ENCODE data around the gene TOR2A. TPM values are rescaled to one million over a fixed set of nuclear protein-coding genes. Genes with fewer than 3 reads are reported as not detected.

The TOR2A gene
- total and polyA plus RNA-seq, 2 donors from 2014 or later: 12.7 to 14.5 TPM

DNA sequence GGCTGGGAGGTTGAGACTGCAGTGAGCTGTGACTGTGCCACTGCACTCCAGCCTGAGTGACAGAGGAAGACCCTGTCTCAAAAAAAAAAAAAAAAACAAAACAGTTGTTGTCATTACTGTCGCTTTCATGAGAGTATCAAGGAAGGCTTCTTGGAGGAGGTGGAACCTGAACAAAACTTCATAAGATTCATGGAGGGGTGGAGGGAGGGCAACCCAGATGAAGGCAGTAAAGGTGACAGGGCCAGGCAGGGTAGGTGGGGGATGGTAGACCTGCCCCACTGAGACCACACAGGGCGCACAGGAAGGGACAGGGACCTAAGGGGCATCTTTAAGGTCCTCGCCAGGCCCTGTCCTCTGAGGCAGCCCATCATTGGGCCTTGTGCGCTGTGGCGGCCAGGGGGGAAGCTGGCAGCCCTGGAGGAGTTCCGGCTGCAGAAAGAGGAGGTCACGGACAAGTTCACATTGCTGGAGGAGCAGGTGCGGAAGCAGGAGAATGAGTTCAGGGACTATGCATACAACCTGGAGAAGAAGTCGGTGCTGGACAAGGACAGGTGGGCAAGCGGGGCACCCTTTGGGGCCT lies 24.8 kb downstream of the TOR2A start:
- Histone ChIP-seq H3K4me3 (ENCODE audit: low read length in 3 of 3) (no peak overlapping the region), H3K27ac (ENCODE audit: low read depth in 2 of 2, low read length in 2 of 2) (no peak overlapping the region), H3K4me1 (ENCODE audit: control insufficient read depth in 2 of 3, insufficient read depth in 2 of 3, low read depth in 1 of 3, low read length in 3 of 3) (peaks cover 0 to 6% (median 0%) of the 10 kb centered on the region in 3 donors), H3K27me3 (ENCODE audit: control insufficient read depth, insufficient read depth, low read length) (no peaks in the 10 kb centered on the region), H3K9me3 (ENCODE audit: control insufficient read depth in 2 of 3, insufficient read depth in 1 of 3, low read length in 3 of 3) (no peaks in the 10 kb centered on the region), H3K36me3 (ENCODE audit: control insufficient read depth in 2 of 3, insufficient read depth in 3 of 3, low read length in 3 of 3) (no peaks in the 10 kb centered on the region), H3K9ac (ENCODE audit: low read length in 3 of 3) (no peak overlapping the region)
- no peak for FAIRE-seq
- peak in 3 of 5 donors; percentile 25 to 48 (median 43) for DNase-seq
- intact Hi-C loops (cut with DNase I): no loop called here
- TF ChIP-seq, protein P1, sequence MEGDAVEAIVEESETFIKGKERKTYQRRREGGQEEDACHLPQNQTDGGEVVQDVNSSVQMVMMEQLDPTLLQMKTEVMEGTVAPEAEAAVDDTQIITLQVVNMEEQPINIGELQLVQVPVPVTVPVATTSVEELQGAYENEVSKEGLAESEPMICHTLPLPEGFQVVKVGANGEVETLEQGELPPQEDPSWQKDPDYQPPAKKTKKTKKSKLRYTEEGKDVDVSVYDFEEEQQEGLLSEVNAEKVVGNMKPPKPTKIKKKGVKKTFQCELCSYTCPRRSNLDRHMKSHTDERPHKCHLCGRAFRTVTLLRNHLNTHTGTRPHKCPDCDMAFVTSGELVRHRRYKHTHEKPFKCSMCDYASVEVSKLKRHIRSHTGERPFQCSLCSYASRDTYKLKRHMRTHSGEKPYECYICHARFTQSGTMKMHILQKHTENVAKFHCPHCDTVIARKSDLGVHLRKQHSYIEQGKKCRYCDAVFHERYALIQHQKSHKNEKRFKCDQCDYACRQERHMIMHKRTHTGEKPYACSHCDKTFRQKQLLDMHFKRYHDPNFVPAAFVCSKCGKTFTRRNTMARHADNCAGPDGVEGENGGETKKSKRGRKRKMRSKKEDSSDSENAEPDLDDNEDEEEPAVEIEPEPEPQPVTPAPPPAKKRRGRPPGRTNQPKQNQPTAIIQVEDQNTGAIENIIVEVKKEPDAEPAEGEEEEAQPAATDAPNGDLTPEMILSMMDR (IDR thresholded peaks at IDR 0.05; ENCODE audit: borderline replicate concordance, extremely low read depth, insufficient read depth): no peak

DNA sequence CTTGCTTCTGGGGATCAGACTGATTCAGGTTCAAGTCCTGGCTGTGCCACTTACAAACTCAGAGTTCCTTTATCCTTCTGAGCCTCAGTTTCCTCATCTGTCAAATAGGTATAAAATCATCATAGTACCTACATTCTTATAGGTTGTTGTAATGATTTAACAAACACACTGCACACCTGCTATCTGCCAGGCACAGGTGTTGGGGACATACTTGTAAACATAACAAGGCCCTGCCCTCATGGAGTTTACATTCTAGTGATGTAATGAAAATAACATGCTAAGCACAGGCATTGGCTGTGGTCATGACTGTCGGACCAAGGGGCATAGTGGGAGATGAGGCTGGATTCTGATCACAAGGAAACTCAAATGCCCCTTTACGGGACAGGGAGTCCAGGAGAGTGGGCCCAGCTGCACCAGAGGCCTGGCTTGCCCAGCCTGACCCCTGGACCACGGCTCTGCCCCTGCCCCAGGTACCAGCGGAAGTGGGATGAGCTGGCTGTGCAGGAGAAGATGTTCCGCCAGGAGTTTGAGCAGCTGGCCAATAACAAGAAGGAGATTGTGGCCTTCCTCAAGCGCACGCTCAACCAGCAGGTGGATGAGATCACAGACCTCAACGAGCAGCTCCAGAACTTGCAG lies 26.0 kb downstream of the TOR2A start:
- H3K27ac ChIP-seq (ENCODE audit: low read depth in 2 of 2, low read length in 2 of 2): no peak overlapping the region
- no peaks in the 10 kb centered on the region for H3K36me3 ChIP-seq (ENCODE audit: control insufficient read depth in 2 of 3, insufficient read depth in 3 of 3, low read length in 3 of 3)
- no peaks in the 10 kb centered on the region for H3K9me3 ChIP-seq (ENCODE audit: control insufficient read depth in 2 of 3, insufficient read depth in 1 of 3, low read length in 3 of 3)
- H3K9ac ChIP-seq (ENCODE audit: low read length in 3 of 3): no peak overlapping the region
- peaks cover 0 to under 1% (median 0%) of the 10 kb centered on the region in 3 donors for H3K4me1 ChIP-seq (ENCODE audit: control insufficient read depth in 2 of 3, insufficient read depth in 2 of 3, low read depth in 1 of 3, low read length in 3 of 3)
- DNase-seq (no peak), FAIRE-seq (no peak)
- TF ChIP-seq, protein P1 (IDR thresholded peaks at IDR 0.05; ENCODE audit: borderline replicate concordance, extremely low read depth, insufficient read depth): no peak
- no peaks in the 10 kb centered on the region for H3K27me3 ChIP-seq (ENCODE audit: control insufficient read depth, insufficient read depth, low read length)
- H3K4me3 ChIP-seq (ENCODE audit: low read length in 3 of 3): no peak overlapping the region
- intact Hi-C loops (cut with DNase I): no loop called here

DNA sequence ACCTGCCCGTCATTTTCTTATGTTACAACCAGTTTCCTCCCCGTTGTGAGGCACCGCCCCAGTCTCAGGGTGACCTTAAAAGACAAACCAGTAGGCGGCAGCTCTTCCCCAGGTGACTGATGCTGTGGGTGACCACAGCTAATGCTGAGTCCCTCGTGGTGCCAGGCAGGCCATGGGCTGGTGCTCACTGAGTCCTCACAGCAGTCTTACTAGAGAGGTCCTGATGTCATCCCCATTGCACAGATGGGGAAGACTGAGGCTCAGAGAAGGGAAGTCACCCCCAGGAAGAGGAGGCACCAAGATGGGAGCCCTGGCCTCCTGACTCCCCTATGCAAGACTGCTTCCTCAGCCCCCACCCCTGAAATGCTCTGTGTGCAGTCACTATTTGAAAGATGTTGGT lies 27.3 kb downstream of the TOR2A start:
- intact Hi-C loops (cut with DNase I): no loop called here
- no peaks in the 10 kb centered on the region for H3K36me3 ChIP-seq (ENCODE audit: control insufficient read depth in 2 of 3, insufficient read depth in 3 of 3, low read length in 3 of 3)
- FAIRE-seq: no peak
- TF ChIP-seq, protein P1 (IDR thresholded peaks at IDR 0.05; ENCODE audit: borderline replicate concordance, extremely low read depth, insufficient read depth): peak; percentile 4
- no peaks in the 10 kb centered on the region for H3K4me1 ChIP-seq (ENCODE audit: control insufficient read depth in 2 of 3, insufficient read depth in 2 of 3, low read depth in 1 of 3, low read length in 3 of 3)
- no peak for DNase-seq
- no peaks in the 10 kb centered on the region for H3K9me3 ChIP-seq (ENCODE audit: control insufficient read depth in 2 of 3, insufficient read depth in 1 of 3, low read length in 3 of 3)
- H3K4me3 ChIP-seq (ENCODE audit: low read length in 3 of 3): no peak overlapping the region
- no peak overlapping the region for H3K9ac ChIP-seq (ENCODE audit: low read length in 3 of 3)
- no peak overlapping the region for H3K27ac ChIP-seq (ENCODE audit: low read depth in 2 of 2, low read length in 2 of 2)
- no peaks in the 10 kb centered on the region for H3K27me3 ChIP-seq (ENCODE audit: control insufficient read depth, insufficient read depth, low read length)
